GM19025 (cell line): ENCODE measurements around the gene AK5.

ENCODE experiments used
- ATAC-seq: cut with Tn5 transposase; IDR thresholded peaks from one replicate; pipeline ENCODE4 v1.9.1; 2021; ENCODE audit warnings: mild to moderate bottlenecking, low read depth, moderate library complexity; ENCODE audit not compliant: unreplicated experiment

The AK5 gene

DNA sequence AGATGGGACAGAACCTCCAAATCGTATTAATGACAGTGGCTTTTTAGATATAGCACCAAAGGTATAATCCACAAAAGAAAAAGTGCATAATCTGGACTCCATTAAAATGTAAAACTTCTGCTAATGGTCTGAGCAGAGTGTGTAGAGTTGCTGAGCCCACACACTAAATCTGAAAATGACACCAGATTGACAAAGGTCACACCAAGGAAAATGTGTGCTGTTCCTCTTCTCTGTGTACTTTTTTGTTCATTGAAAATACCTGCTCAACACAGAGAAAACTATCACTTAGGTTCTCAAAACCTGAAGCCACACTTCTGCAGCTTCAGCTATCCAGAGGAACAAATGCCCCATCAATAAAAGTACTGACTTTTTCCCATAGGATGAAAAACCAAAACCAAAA is 146.2 kb downstream of the AK5 start:
- ATAC-seq: no peak

GRCh38 chr1:77430966-77431690 is 149.3 kb downstream of the AK5 start:
- ATAC-seq: no peak

DNA sequence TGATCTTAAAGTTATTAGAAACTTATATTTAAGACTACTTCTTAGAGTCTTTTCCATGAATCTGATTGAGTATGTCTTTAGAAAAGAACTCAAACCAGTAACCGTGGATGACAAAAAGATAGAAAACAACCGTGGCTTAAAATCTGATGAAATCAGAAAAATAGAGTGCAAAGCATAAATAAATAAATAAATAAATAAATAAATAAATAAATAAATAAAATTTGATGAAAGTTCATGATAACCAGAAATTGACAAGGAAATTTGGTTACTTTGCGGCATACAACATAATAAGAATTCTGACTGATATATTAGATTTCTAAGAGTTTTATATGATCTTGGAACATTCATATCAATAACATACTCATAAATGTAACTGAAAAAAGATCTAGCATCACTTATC is 152.1 kb downstream of the AK5 start:
- ATAC-seq: no peak

DNA sequence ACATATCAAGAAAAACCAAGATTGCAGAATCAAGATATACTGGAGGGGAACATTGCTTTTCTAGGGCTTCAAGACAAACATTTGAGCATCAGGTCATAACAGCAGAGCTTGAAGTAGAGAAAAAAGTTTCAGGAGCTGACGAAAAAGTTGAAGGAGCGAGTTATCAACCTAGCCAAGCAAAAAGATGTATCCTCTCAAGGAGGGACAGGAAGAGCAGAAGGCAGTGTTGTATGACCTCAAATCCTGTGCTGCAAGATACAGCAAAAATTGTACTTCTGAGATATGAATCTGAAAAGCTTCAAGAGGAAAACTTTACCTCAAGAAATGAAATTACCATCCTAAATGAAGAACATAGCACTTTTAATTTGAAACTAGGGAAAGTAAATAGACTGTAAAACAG is 153.1 kb downstream of the AK5 start:
- ATAC-seq: no peak

GRCh38 chr1:77438236-77438913 is 156.6 kb downstream of the AK5 start:
- ATAC-seq: no peak

- ATAC-seq: no peak
Observed at GRCh38 chr1:77446841-77447555, 165.2 kb downstream of the AK5 start.

DNA sequence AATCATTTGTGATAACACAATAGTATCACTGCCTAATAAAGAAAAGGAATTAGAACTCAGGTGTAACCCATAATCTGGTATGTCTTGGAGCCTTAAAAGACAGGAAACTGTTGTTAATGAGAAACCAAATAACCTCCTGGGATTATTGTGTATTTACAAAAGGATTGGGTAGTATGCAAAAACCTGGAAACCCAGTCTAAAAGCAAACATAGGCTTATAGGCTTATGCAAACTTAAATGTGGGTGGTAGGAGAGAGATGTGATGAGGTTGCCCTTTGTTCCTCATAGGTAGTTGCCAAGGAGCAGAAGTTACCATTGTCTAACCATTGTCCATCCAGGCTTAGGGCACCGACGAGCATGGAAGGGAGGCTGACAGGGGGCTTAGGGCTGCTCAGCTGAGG is 165.8 kb downstream of the AK5 start:
- ATAC-seq: no peak

DNA sequence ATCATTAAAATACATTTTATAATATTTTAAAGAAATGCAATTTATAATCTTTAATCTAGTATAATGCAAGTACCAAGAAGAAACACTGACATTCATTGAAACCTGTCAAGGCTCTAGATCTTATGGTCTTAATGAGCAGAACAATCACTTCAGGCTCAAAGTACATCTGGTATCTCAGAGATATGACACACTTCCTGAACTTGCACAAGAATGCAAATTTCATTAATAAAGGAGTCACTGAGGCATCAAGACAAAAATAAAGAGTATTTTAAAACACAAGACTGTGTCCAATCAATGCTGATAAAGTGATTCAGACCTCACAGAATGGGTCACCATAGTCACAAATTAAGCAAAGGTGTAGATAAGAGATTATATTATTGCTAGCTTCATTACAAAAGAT is 178.1 kb downstream of the AK5 start:
- no peak for ATAC-seq

DNA sequence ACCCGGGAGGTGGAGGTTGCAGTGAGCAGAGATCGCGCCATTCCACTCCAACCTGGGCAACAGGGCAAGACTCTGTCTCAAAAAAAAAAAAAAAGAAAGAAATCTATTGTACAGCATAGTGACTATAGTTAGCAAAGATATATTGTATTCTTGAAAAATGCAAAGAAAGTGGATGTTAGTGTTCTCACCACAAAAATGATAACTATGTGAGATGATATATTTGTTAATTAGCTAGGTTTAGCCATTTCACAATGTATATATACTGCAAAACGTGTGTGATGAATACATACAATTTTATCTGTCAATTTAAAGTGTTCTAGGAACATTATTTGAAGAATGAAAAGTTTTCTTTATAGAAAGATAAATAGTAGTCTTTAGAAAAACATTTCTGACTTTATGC is 179.9 kb downstream of the AK5 start:
- no peak for ATAC-seq

DNA sequence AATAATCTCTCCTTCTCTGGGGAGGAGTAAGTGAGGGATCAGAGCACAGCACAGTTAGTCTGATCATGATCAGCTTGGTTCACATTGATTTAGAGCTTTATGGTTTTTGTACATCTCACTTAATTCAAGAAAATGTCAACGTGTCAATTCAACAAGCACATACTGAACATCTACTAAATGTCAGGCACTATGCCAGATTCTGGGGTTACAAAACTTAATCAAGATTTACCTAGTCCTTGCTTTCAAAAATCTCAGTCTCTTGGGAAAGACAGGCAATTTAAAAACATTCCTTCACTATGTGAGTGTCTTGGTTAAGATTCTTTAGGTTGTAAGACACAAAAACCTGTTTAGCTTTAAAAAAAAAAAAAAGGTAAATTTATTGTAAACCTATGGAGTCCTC is 181.4 kb downstream of the AK5 start:
- no peak for ATAC-seq

- ATAC-seq: no peak
Observed at GRCh38 chr1:77465139-77465538, 183.3 kb downstream of the AK5 start.

GRCh38 chr1:77465922-77466321 is 184.1 kb downstream of the AK5 start:
- no peak for ATAC-seq

GRCh38 chr1:77467021-77467595 is 185.3 kb downstream of the AK5 start:
- ATAC-seq: no peak

DNA sequence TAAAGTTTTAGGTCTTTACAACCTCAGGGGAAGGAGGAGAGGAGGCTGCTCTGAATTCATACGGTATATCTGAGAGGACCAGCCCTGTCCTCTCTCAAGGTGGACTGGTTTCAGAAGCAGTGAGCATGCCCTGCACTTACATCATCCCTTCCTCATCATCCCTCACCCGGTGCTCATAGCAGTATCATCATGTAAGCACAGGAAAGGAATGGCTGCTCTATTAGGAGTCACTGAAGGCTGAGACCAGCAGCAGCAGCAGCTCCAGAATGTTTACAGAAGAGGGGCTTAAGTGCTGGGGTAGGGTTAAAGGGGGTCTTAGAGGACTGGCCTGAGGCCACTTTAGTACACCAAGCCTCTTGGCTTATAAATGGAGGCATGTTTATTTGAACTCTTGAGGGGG is 185.9 kb downstream of the AK5 start:
- no peak for ATAC-seq

DNA sequence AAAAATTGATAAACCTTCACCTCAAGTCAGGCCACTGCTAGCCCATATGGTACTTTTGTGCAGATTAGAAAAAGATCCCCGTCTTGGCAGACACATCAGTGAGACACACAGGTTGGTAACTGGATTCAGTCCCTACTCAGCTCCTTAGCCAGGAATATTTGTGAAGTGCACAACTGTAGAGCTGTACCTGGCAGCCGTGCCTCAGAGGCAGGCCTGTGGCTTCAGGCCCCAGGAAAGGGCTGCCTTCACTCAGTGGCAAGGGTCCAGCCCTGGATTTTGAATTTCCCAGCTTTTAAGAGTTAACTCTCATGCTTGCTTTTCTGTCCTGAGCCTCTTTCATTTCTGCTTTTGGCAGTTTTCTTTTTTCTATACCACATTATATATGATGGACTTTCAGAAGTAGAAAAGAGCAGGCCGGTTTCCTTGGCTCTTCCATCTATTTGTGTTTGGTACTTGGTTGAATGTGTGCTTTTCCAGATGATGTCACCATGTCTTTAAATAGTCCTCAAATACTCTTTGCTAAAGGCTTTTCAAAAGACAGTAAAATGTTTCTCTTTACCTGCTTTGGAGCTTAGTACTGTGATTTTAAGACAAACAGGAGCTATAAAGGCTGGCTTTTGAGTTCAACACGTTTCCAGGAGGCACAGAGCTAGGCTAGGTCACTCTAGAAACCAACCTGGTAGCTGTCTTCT is 186.6 kb downstream of the AK5 start:
- no peak for ATAC-seq

DNA sequence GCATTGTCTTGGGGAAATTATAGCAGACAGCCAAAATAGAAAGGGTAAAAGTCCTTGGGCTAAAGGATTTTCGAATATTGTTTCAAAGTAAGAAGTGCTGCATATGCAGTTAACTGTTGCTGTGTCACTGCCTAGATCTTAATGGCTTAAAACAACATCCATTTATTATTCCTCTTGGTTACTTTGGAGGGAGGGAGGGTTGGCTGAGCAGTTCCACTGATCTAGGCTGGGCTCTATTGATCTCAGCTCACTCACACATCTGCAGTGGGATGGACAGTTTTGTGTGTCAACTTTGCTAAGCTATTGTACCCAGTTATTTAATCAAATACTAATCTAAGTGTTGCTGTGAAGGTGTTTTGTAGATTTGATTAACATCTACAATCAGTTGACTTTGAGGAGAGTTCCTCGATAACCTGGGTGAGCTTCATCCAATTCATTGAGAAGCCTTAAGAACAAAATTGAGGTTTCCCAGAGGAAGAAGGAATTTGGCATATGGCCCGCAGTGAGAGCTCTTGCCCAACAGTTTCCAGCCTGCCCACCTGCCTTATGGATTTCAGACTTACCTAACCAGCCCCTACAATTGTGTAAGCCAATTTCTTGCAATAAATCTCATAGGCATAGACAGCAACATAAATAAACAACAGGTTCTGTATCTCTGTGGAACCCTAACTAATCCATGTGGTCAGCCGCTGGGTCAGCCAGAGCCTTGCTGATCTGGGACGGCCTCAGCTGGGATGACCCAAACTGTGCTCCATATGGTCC is 187.3 kb downstream of the AK5 start:
- ATAC-seq: no peak

DNA sequence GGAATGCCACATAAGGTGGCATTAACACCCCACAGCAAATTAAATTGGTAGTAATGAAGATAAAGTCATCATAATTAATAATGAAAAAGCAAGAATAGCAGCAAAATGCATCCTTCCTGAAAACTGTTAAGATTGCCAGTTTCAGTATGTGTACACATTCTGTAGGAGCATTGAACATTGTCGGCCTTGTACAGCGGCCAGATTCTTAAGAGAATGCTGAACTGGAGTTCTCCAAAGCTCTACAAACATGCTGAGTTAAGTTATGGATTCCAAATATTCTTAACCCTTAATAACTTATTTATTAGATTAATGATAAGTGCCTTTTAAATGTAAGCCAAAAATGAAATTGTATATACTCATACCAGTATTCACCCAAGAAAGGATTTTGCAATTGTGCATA is 189.9 kb downstream of the AK5 start:
- ATAC-seq: no peak

- ATAC-seq: no peak
Observed at GRCh38 chr1:77473690-77474089, 191.9 kb downstream of the AK5 start.

DNA sequence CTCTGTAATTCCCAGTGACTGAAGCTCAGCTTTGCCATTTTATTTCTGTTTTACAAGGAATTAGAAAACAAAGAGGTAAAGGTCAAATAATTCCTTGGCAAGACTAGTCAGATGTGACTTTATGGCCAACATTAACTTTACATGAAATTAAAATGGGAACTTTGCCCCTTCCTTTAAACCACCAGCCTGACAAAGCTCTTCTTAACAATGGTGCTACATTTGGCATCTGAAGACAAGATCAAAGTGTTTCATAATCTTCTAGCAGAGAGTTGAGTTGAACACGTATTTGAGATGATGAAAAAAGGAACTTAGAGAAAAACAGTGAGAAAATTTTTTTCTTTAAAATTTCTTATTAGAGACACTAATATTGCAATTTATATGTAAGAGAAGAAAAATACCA is 193.8 kb downstream of the AK5 start:
- no peak for ATAC-seq

DNA sequence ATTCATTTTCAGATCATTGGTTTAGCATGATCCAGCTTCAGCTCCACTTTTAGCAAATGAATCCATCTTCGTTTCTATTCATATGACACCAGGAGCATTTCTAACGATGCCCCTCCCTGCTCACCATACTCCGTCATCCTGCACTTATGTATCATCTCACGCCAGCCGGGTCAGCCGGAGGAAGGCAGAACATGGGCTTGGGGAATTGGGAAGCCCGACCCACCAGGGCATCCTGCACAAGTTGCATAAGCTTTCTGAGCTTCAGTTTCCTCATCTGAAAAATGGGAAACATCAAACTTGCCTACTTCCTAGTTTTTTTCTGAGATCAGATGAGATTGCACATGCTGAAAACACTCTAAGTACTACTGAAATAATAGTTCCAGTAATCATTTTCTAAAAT is 194.7 kb downstream of the AK5 start:
- no peak for ATAC-seq
